K562 (cell line): ENCODE data around the gene SCUBE1. TPM values are rescaled to one million over a fixed set of nuclear protein-coding genes. Genes with fewer than 3 reads are reported as not detected.
A peak's percentile ranks its signal among the peaks of the same experiment; 100 is the strongest.

Source experiments
- ATAC-seq: fragments of 200-7000 bp; cut with Tn5 transposase; 3 replicates; pipeline ENCODE4 v1.9.1; 2020; ENCODE audit warnings: moderate library complexity
- BruUV-seq: library from RNA; stranded (reverse); fragments of 400-500 nt; replicated peaks from 2 replicates; lab custom pipeline; 2021; lab: Mats Ljungman, UMichigan
- CTCF ChIA-PET: fragments of 300-600 bp; formaldehyde crosslinking; extraction: SDS; loops from one replicate; lab custom pipeline; 2021; ENCODE audit warnings: low intra/inter-chr PET ratio; lab: Yijun Ruan, JAX
- POLR2A ChIA-PET: fragments of 300-600, 350-650 bp; sonication (Branson Sonifier 250); formaldehyde crosslinking; extraction: SDS; loops from one replicate; lab custom pipeline; 2021; ENCODE audit warnings: antibody characterized with exemption, inconsistent platforms; lab: Yijun Ruan, JAX
- DNase-seq, 4 experiments: peaks; one replicate each; pipeline versions ENCODE4 v3.0.0 to v3.0.0-alpha.2; 2011 to 2018; ENCODE audit warnings: low spot score in 3 of 4, mixed read lengths in 3 of 4; ENCODE audit errors: extremely low read depth in 1 of 4
- FAIRE-seq: peaks from 2 replicates; lab custom pipeline; 2011; peaks lifted over from hg19 to GRCh38; lab: Jason Lieb, UNC
- H2AFZ ChIP-seq: 2 replicates; pipeline ENCODE4 v1.6.0; 2011; ENCODE audit warnings: low read depth, low read length, control low read depth, inconsistent platforms
- H3K27ac ChIP-seq: fragments of 200-600 bp; 3 replicates; pipeline ENCODE4 v1.8.0; 2011; ENCODE audit warnings: low read depth, mild to moderate bottlenecking, control low read depth, inconsistent platforms, low read length, moderate library complexity, mixed read lengths; ENCODE audit errors: extremely low read depth
- H3K27me3 ChIP-seq, 2 experiments: fragments of 300-600 bp in 1 of 2; 2 replicates in 1 of 2; 3 replicates in 1 of 2; pipeline versions ENCODE4 v1.6.0 to v1.8.0; 2011; ENCODE audit warnings: inconsistent platforms in 2 of 2, low read length in 2 of 2, mild to moderate bottlenecking in 1 of 2, mixed read lengths in 1 of 2, moderate library complexity in 1 of 2; ENCODE audit not compliant: control insufficient read depth in 2 of 2, insufficient read depth in 2 of 2
- H3K36me3 ChIP-seq: fragments of 300-600 bp; 3 replicates; pipeline ENCODE4 v1.8.0; 2011; ENCODE audit warnings: mild to moderate bottlenecking, low read length, inconsistent platforms; ENCODE audit not compliant: control insufficient read depth, insufficient read depth
- H3K4me1 ChIP-seq, 2 experiments: fragments of 200-600 bp in 1 of 2; replicated peaks in 1 of 2; 2 replicates in 1 of 2; 3 replicates in 1 of 2; pipeline versions ENCODE4 v1.5.1 to v1.8.0; 2011; ENCODE audit warnings: inconsistent platforms in 2 of 2, low read length in 2 of 2, mild to moderate bottlenecking in 1 of 2, mixed read lengths in 1 of 2, moderate library complexity in 1 of 2; ENCODE audit not compliant: control insufficient read depth in 2 of 2, insufficient read depth in 2 of 2
- H3K4me2 ChIP-seq: 2 replicates; pipeline ENCODE4 v1.6.1; 2011; ENCODE audit warnings: low read length, control low read depth, inconsistent platforms, mixed read lengths; ENCODE audit not compliant: insufficient read depth
- H3K4me3 ChIP-seq: fragments of 200-600 bp; sonication (generic), shearing (Covaris generic); 2 replicates; pipeline ENCODE4 v1.5.1; 2016; ENCODE audit warnings: control low read depth, inconsistent platforms
- H3K79me2 ChIP-seq: fragments of 200-600 bp; 3 replicates; pipeline ENCODE4 v1.8.0; 2011; ENCODE audit warnings: low read length, inconsistent platforms; ENCODE audit not compliant: control insufficient read depth, insufficient read depth
- H3K9ac ChIP-seq, 2 experiments: 2 replicates each; pipeline versions ENCODE4 v1.6.0 to v1.6.1; 2011; ENCODE audit warnings: low read depth in 2 of 2, low read length in 2 of 2, control low read depth in 1 of 2, inconsistent platforms in 1 of 2, mild to moderate bottlenecking in 1 of 2, mixed read lengths in 1 of 2; ENCODE audit not compliant: insufficient read depth in 1 of 2
- H3K9me1 ChIP-seq: one replicate; pipeline ENCODE4 v1.6.0; 2011; ENCODE audit warnings: inconsistent platforms, mild to moderate bottlenecking, low read length, moderate library complexity; ENCODE audit not compliant: control insufficient read depth, insufficient read depth
- H3K9me3 ChIP-seq: replicated peaks from 2 replicates; pipeline ENCODE4 v1.5.1; 2011; ENCODE audit warnings: low read depth, low read length, inconsistent platforms; ENCODE audit not compliant: control insufficient read depth, insufficient read depth
- H4K20me1 ChIP-seq: replicated peaks from 2 replicates; pipeline ENCODE4 v1.6.1; 2011; ENCODE audit warnings: low read length, inconsistent platforms, mixed read lengths; ENCODE audit not compliant: control insufficient read depth, insufficient read depth
- KHSRP ChIP-seq: fragments of 450-650 bp; IDR thresholded peaks from 2 replicates; pipeline ENCODE4 v1.6.1; 2017
- KLF1 ChIP-seq: fragments of 450-650 bp; IDR thresholded peaks from 2 replicates; pipeline ENCODE4 v1.6.1; 2016; ENCODE audit warnings: missing genetic modification characterization, missing compliant biosample characterization
- POLR2G ChIP-seq: fragments of 200-400 bp; formaldehyde crosslinking; IDR thresholded peaks from 2 replicates; pipeline ENCODE4 v1.6.1; 2017; ENCODE audit warnings: low read depth, mild to moderate bottlenecking, antibody characterized with exemption, low read length, moderate library complexity
- SPI1 ChIP-seq: IDR thresholded peaks from 2 replicates; pipeline ENCODE4 v1.6.1; 2011; ENCODE audit warnings: low read depth, low read length, control low read depth, borderline replicate concordance
- SUPT5H ChIP-seq: fragments of 450-650 bp; IDR thresholded peaks from 2 replicates; pipeline ENCODE4 v1.6.1; 2016
- WGBS: fragments of 100-300 bp; shearing (Covaris generic); methylation state at CpG from one replicate; pipeline ENCODE4 v1.1.6; 2016; ENCODE audit warnings: low coverage, mixed read lengths; ENCODE audit not compliant: insufficient coverage; ENCODE audit errors: missing lambda C conversion rate; 5-methylcytosine and 5-hydroxymethylcytosine counted together
- in situ Hi-C: fragments of 300-500 bp; cut with MboI; formaldehyde crosslinking; loops from 4 replicates; pipeline ENCODE4 v1.15.0; 2018; ENCODE audit warnings: inconsistent platforms, mixed read lengths
- intact Hi-C: fragments of 100-400 bp; cut with micrococcal nuclease; formaldehyde crosslinking; loops from 2 replicates; pipeline ENCODE4 v1.14.2; 2022
- polyA plus RNA-seq, 8 experiments: library from polyadenylated mRNA; depleted of rRNA in 4 of 8; stranded (reverse) in 5 of 8; unstranded in 3 of 8; fragments of >200 nt; fragmentation: Nextera tagmentation in 2 of 8; fragmentation: Illumina TruSeq in 1 of 8; extraction: Ambion mirVana in 2 of 8; extraction: Trizol in 1 of 8; gene quantifications; 2 replicates each; pipeline versions ENCODE4 v1.2.1 to v1.2.3, GENCODE V29; 2011 to 2014; ENCODE audit warnings: inconsistent platforms in 1 of 8, missing spikeins in 1 of 8
- total RNA-seq, 7 experiments: library from RNA; depleted of rRNA in 6 of 7; stranded (reverse); fragments of >200 nt in 6 of 7; fragmentation: Illumina TruSeq in 2 of 7; extraction: Trizol in 2 of 7; gene quantifications; 2 replicates each; pipeline versions ENCODE4 v1.2.1 to v1.2.3, GENCODE V29; 2011 to 2021; ENCODE audit warnings: low replicate concordance in 1 of 7

Gene SCUBE1
- total and polyA plus RNA-seq, 9 of the 15 experiments (the other 6 are each of a cell fraction or from before 2014, with no cell fraction given) = 0.03 to 0.47 (median 0.29) TPM; not detected in 6

- Histone ChIP-seq H3K9ac (no peak overlapping the region), H3K79me2 (peaks cover 43% of the 10 kb centered on the region), H3K9me3 (0 out of 2 replicates have a peak, but pooled peaks cover 2% of the 10 kb centered on the region), H3K9me1 (no peaks in the 10 kb centered on the region), H3K4me3 (no peak overlapping the region)
- DNase-seq = no peak
- WGBS = 100% methylated on average over 6 of the region's 15 CpGs
- in situ Hi-C loops (no loop called here), intact Hi-C loops (no loop called here)
- TF ChIP-seq KLF1 (tag) (no peak), SUPT5H (0 out of 2 replicates have a peak, but pooled peaks have one; percentile 16)
- TF ChIP-seq, all 486 proteins: peak for 1
- ATAC-seq (no peak), FAIRE-seq (no peak)
- CTCF ChIA-PET = no interaction called here
- H3K36me3 ChIP-seq = peaks cover 71% of the 10 kb centered on the region
- H3K4me2 ChIP-seq = no peak overlapping the region
- H4K20me1 ChIP-seq = no peaks in the 10 kb centered on the region
- no TSS peak for BruUV-seq
- H3K4me1 ChIP-seq = peaks cover 23 to 41% of the 10 kb centered on the region in 2 experiments; a peak in 4 of 5 replicates
- no peak overlapping the region for H2AFZ ChIP-seq
- no peak overlapping the region for H3K27ac ChIP-seq
- no peaks in the 10 kb centered on the region for H3K27me3 ChIP-seq
- POLR2A ChIA-PET = interaction anchor here (1.8 kb wide), 1 partner anchor 10 kb away, joined by 7 read pairs; no protein-coding TSS in a partner anchor
Observed at GRCh38 chr22:43179911-43180195, 163.3 kb downstream of the SCUBE1 start.

- 96% methylated on average over 17 of the region's 25 CpGs for WGBS
- Histone ChIP-seq H3K4me2 (no peak overlapping the region), H3K79me2 (peaks cover 38% of the 10 kb centered on the region), H3K4me3 (no peak overlapping the region), H3K9me1 (no peaks in the 10 kb centered on the region)
- no peak for DNase-seq
- intact Hi-C loops (no loop called here), in situ Hi-C loops (no loop called here)
- TF ChIP-seq KHSRP = no peak
- no peak for TF ChIP-seq SPI1
- peak; percentile 51 for TF ChIP-seq POLR2G
- TF ChIP-seq, all 486 proteins: peak for 1
- ATAC-seq = no peak
- Histone ChIP-seq H4K20me1 (no peaks in the 10 kb centered on the region), H2AFZ (no peak overlapping the region), H3K9ac (no peak overlapping the region), H3K36me3 (peaks cover 74% of the 10 kb centered on the region), H3K27ac (no peak overlapping the region), H3K9me3 (0 out of 2 replicates have a peak, but pooled peaks cover 2% of the 10 kb centered on the region), H3K27me3 (no peaks in the 10 kb centered on the region), H3K4me1 (peaks cover 19 to 38% of the 10 kb centered on the region in 2 experiments; a peak in 4 of 5 replicates)
- POLR2A ChIA-PET = interaction anchor here (1.8 kb wide), 1 partner anchor 9 kb away, joined by 7 read pairs; no protein-coding TSS in a partner anchor
- CTCF ChIA-PET = no interaction called here
- FAIRE-seq = no peak
- no TSS peak for BruUV-seq
Observed at GRCh38 chr22:43179146-43179910, 163.8 kb downstream of the SCUBE1 start.
